ENCODE measurements around the gene ZSCAN31. TPM values are rescaled to one million over a fixed set of nuclear protein-coding genes. Genes with fewer than 3 reads are reported as not detected.
"Not testable (repeated sequence)": the region's sequence is repeated elsewhere in the genome, so short reads cannot be mapped to it uniquely, and the experiment has no call there.

The ZSCAN31 gene
- total RNA-seq, 4 donors from 2014 or later, result 5.6 to 9.2 (median 8.2) TPM

GRCh38 chr6:28369463-28369862 lies 33.5 kb upstream of the ZSCAN31 start:
- H3K4me1 ChIP-seq, result no peaks in the 10 kb centered on the region
- H3K4me3 ChIP-seq, result no peak overlapping the region
- DNase-seq, result no peak
- no peak overlapping the region for H3K27ac ChIP-seq
- H3K27me3 ChIP-seq, result no peaks in the 10 kb centered on the region
- no peaks in the 10 kb centered on the region for H3K9me3 ChIP-seq
- peaks cover 0 to 28% (median 0%) of the 10 kb centered on the region in 3 donors for H3K36me3 ChIP-seq
- TF ChIP-seq POLR2A (IDR thresholded peaks at IDR 0.05) (no peak), CTCF (IDR thresholded peaks at IDR 0.05) (no peak)

GRCh38 chr6:28368522-28368921 lies 32.6 kb upstream of the ZSCAN31 start:
- Histone ChIP-seq H3K27ac (no peak overlapping the region), H3K36me3 (peaks cover 0 to 33% (median 0%) of the 10 kb centered on the region in 3 donors), H3K9me3 (no peaks in the 10 kb centered on the region), H3K4me3 (no peak overlapping the region), H3K27me3 (no peaks in the 10 kb centered on the region), H3K4me1 (no peaks in the 10 kb centered on the region)
- TF ChIP-seq CTCF (IDR thresholded peaks at IDR 0.05) (no peak), POLR2A (IDR thresholded peaks at IDR 0.05) (no peak)
- no peak for DNase-seq

- H3K4me1 ChIP-seq, H3K4me3 ChIP-seq, H3K27ac ChIP-seq, H3K27me3 ChIP-seq, H3K9me3 ChIP-seq, DNase-seq: not testable (repeated sequence)
- peaks cover 0 to 42% (median 0%) of the 10 kb centered on the region in 3 donors for H3K36me3 ChIP-seq
Observed at GRCh38 chr6:28365590-28365989, 29.6 kb upstream of the ZSCAN31 start.

- Histone ChIP-seq H3K36me3 (peaks cover 0 to 29% (median 0%) of the 10 kb centered on the region in 3 donors), H3K9me3 (no peaks in the 10 kb centered on the region), H3K27ac (no peak overlapping the region), H3K4me1 (peaks cover 0 to 9% (median 0%) of the 10 kb centered on the region in 4 donors), H3K4me3 (no peak overlapping the region), H3K27me3 (no peaks in the 10 kb centered on the region)
- no peak for DNase-seq
- TF ChIP-seq CTCF (IDR thresholded peaks at IDR 0.05) (no peak), POLR2A (IDR thresholded peaks at IDR 0.05) (no peak)
Observed at GRCh38 chr6:28360961-28361360, 25.0 kb upstream of the ZSCAN31 start.

GRCh38 chr6:28359562-28359961 lies 23.6 kb upstream of the ZSCAN31 start:
- H3K27ac ChIP-seq, H3K4me3 ChIP-seq, DNase-seq, H3K27me3 ChIP-seq, H3K9me3 ChIP-seq: not testable (repeated sequence)
- Histone ChIP-seq H3K4me1 (peaks cover 0 to 20% (median 0%) of the 10 kb centered on the region in 4 donors), H3K36me3 (peaks cover 0 to 15% (median 0%) of the 10 kb centered on the region in 3 donors)

- no peak for TF ChIP-seq CTCF (IDR thresholded peaks at IDR 0.05)
- TF ChIP-seq POLR2A (IDR thresholded peaks at IDR 0.05), result no peak
- no peak overlapping the region for H3K27ac ChIP-seq
- peaks cover 0 to 21% (median 0%) of the 10 kb centered on the region in 4 donors for H3K4me1 ChIP-seq
- no peaks in the 10 kb centered on the region for H3K36me3 ChIP-seq
- no peak overlapping the region for H3K4me3 ChIP-seq
- no peaks in the 10 kb centered on the region for H3K27me3 ChIP-seq
- no peaks in the 10 kb centered on the region for H3K9me3 ChIP-seq
- no peak for DNase-seq
Observed at GRCh38 chr6:28357036-28357435, 21.1 kb upstream of the ZSCAN31 start.

GRCh38 chr6:28356666-28357020 lies 20.7 kb upstream of the ZSCAN31 start:
- H3K4me1 ChIP-seq, result peaks cover 0 to 21% (median 0%) of the 10 kb centered on the region in 4 donors

More at GRCh38 chr6:28356666-28357020, 20.7 kb upstream of the ZSCAN31 start:
- Histone ChIP-seq H3K4me3 (no peak overlapping the region), H3K9me3 (no peaks in the 10 kb centered on the region), H3K27ac (peak overlapping the region in 3 of 4 donors; percentile 56 to 89 (median 85)), H3K36me3 (no peaks in the 10 kb centered on the region), H3K27me3 (no peaks in the 10 kb centered on the region)
- peak in 1 of 3 donors; percentile 41 for DNase-seq
- no peak for TF ChIP-seq CTCF (IDR thresholded peaks at IDR 0.05)
- TF ChIP-seq POLR2A (IDR thresholded peaks at IDR 0.05), result no peak
